ENCODE data around the gene ZMYND12.

The ZMYND12 gene

GRCh38 chr1:42420911-42421585 lies 34.8 kb downstream of the ZMYND12 start:
- no peaks in the 10 kb centered on the region for H3K27me3 ChIP-seq (ENCODE audit: control insufficient read depth, insufficient read depth, low read length)
- H3K9me3 ChIP-seq (ENCODE audit: control insufficient read depth, insufficient read depth, low read depth, low read length) = no peaks in the 10 kb centered on the region
- H3K4me1 ChIP-seq (ENCODE audit: control insufficient read depth, insufficient read depth, low read length) = peaks cover 18% of the 10 kb centered on the region
- no peak overlapping the region for H3K27ac ChIP-seq (ENCODE audit: low read depth, low read length)
- H3K9ac ChIP-seq (ENCODE audit: low read length) = no peak overlapping the region
- H3K36me3 ChIP-seq (ENCODE audit: control insufficient read depth, insufficient read depth, low read length) = no peaks in the 10 kb centered on the region
- no peak overlapping the region for H3K4me3 ChIP-seq (ENCODE audit: low read depth, low read length)

GRCh38 chr1:42420121-42420520 lies 35.7 kb downstream of the ZMYND12 start:
- no peak overlapping the region for H3K9ac ChIP-seq (ENCODE audit: low read length)
- H3K4me1 ChIP-seq (ENCODE audit: control insufficient read depth, insufficient read depth, low read length) = peaks cover 18% of the 10 kb centered on the region
- no peak overlapping the region for H3K4me3 ChIP-seq (ENCODE audit: low read depth, low read length)
- H3K36me3 ChIP-seq (ENCODE audit: control insufficient read depth, insufficient read depth, low read length) = no peaks in the 10 kb centered on the region
- no peaks in the 10 kb centered on the region for H3K27me3 ChIP-seq (ENCODE audit: control insufficient read depth, insufficient read depth, low read length)
- H3K27ac ChIP-seq (ENCODE audit: low read depth, low read length) = no peak overlapping the region
- no peaks in the 10 kb centered on the region for H3K9me3 ChIP-seq (ENCODE audit: control insufficient read depth, insufficient read depth, low read depth, low read length)

GRCh38 chr1:42419126-42419821 lies 36.5 kb downstream of the ZMYND12 start:
- Histone ChIP-seq H3K27me3 (ENCODE audit: control insufficient read depth, insufficient read depth, low read length) (no peaks in the 10 kb centered on the region), H3K27ac (ENCODE audit: low read depth, low read length) (no peak overlapping the region)

GRCh38 chr1:42418516-42418915 lies 37.3 kb downstream of the ZMYND12 start:
- Histone ChIP-seq H3K4me1 (ENCODE audit: control insufficient read depth, insufficient read depth, low read length) (peaks cover 18% of the 10 kb centered on the region), H3K27ac (ENCODE audit: low read depth, low read length) (peak overlapping the region; percentile 36; the same call in 1 of the 2 replicates), H3K9ac (ENCODE audit: low read length) (no peak overlapping the region), H3K9me3 (ENCODE audit: control insufficient read depth, insufficient read depth, low read depth, low read length) (no peaks in the 10 kb centered on the region), H3K4me3 (ENCODE audit: low read depth, low read length) (no peak overlapping the region), H3K27me3 (ENCODE audit: control insufficient read depth, insufficient read depth, low read length) (no peaks in the 10 kb centered on the region), H3K36me3 (ENCODE audit: control insufficient read depth, insufficient read depth, low read length) (no peaks in the 10 kb centered on the region)

More at GRCh38 chr1:42419126-42419821, 36.5 kb downstream of the ZMYND12 start:
- no peak overlapping the region for H3K4me3 ChIP-seq (ENCODE audit: low read depth, low read length)
- no peaks in the 10 kb centered on the region for H3K9me3 ChIP-seq (ENCODE audit: control insufficient read depth, insufficient read depth, low read depth, low read length)
- H3K36me3 ChIP-seq (ENCODE audit: control insufficient read depth, insufficient read depth, low read length) = no peaks in the 10 kb centered on the region
- peaks cover 18% of the 10 kb centered on the region for H3K4me1 ChIP-seq (ENCODE audit: control insufficient read depth, insufficient read depth, low read length)
- H3K9ac ChIP-seq (ENCODE audit: low read length) = no peak overlapping the region

GRCh38 chr1:42417166-42417565 lies 38.7 kb downstream of the ZMYND12 start:
- Histone ChIP-seq H3K9me3 (ENCODE audit: control insufficient read depth, insufficient read depth, low read depth, low read length) (no peaks in the 10 kb centered on the region), H3K36me3 (ENCODE audit: control insufficient read depth, insufficient read depth, low read length) (no peaks in the 10 kb centered on the region; the same call in 1 of the 2 replicates), H3K9ac (ENCODE audit: low read length) (no peak overlapping the region), H3K27me3 (ENCODE audit: control insufficient read depth, insufficient read depth, low read length) (no peaks in the 10 kb centered on the region), H3K4me1 (ENCODE audit: control insufficient read depth, insufficient read depth, low read length) (peaks cover 18% of the 10 kb centered on the region), H3K4me3 (ENCODE audit: low read depth, low read length) (no peak overlapping the region), H3K27ac (ENCODE audit: low read depth, low read length) (no peak overlapping the region)

DNA sequence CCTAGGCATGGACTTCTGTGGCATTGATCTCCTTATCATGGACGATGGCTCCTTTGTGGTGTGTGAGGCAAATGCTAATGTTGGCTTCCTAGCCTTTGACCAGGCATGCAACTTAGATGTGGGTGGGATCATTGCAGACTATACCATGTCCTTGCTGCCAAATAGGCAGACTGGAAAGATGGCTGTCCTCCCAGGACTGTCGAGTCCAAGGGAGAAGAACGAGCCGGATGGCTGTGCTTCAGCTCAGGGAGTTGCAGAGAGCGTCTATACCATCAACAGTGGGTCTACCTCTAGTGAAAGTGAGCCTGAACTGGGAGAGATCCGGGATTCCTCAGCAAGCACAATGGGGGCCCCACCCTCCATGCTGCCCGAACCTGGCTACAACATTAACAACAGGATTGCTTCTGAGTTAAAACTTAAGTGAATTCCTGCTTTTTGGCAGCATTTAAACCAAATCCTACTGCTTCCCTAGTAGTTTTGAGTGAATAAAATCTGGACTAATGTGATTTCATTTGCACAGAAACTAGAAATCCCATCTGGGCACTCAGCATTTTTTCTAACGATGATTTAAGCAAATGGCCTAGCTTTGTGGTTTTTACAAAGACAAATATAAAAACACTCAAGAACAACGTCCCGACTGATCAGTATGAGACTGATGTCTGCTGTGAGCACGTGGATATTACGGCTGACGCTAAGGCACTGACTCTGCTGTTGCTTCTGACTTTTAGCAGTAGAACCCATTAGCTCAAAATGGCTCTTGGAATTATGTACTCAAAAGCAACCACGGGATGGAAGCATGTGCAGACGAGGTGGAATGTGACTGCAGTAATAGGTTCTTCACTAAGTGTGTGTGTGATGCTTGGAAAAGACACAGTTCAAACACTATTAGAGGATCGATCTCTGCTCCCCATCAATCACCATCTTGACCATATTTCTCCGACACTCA lies 41.0 kb downstream of the ZMYND12 start:
- peaks cover 18% of the 10 kb centered on the region for H3K4me1 ChIP-seq (ENCODE audit: control insufficient read depth, insufficient read depth, low read length)
- peaks cover 2% of the 10 kb centered on the region; the same call in 1 of the 2 replicates for H3K36me3 ChIP-seq (ENCODE audit: control insufficient read depth, insufficient read depth, low read length)
- no peak overlapping the region for H3K4me3 ChIP-seq (ENCODE audit: low read depth, low read length)
- no peaks in the 10 kb centered on the region for H3K27me3 ChIP-seq (ENCODE audit: control insufficient read depth, insufficient read depth, low read length)
- H3K27ac ChIP-seq (ENCODE audit: low read depth, low read length) = no peak overlapping the region
- H3K9ac ChIP-seq (ENCODE audit: low read length) = no peak overlapping the region
- H3K9me3 ChIP-seq (ENCODE audit: control insufficient read depth, insufficient read depth, low read depth, low read length) = no peaks in the 10 kb centered on the region

DNA sequence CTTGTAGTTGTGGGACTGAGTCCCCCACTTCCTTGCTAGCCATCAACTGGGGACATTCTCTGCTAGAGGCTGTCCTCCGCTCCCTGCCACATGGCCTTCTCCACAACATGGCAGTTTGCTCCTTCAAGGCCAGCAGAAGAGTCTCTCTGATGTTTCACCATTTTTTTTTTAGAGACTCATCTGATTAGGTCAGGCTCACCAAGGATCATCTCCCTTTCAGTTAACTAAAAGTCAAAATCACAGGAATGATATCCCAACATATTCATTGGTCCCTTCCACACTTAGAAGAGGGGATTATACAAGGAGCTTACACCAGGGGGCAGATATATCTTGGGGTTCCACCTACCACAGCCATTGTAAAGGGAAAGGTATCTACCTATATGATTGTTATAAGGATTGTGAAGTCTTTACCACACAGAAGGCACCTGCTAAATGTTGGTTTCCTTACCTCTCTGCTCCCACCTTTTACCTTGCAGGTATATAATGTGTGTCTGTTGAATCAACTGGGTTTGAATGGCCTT lies 51.9 kb downstream of the ZMYND12 start:
- no peaks in the 10 kb centered on the region; the same call in 1 of the 2 replicates for H3K36me3 ChIP-seq (ENCODE audit: control insufficient read depth, insufficient read depth, low read length)
- H3K9me3 ChIP-seq (ENCODE audit: control insufficient read depth, insufficient read depth, low read depth, low read length) = no peaks in the 10 kb centered on the region
- H3K27ac ChIP-seq (ENCODE audit: low read depth, low read length) = no peak overlapping the region
- H3K4me3 ChIP-seq (ENCODE audit: low read depth, low read length) = no peak overlapping the region
- no peaks in the 10 kb centered on the region for H3K4me1 ChIP-seq (ENCODE audit: control insufficient read depth, insufficient read depth, low read length)
- H3K9ac ChIP-seq (ENCODE audit: low read length) = no peak overlapping the region
- no peaks in the 10 kb centered on the region for H3K27me3 ChIP-seq (ENCODE audit: control insufficient read depth, insufficient read depth, low read length)

- H3K4me1 ChIP-seq (ENCODE audit: control insufficient read depth, insufficient read depth, low read length) = no peaks in the 10 kb centered on the region
- no peaks in the 10 kb centered on the region for H3K27me3 ChIP-seq (ENCODE audit: control insufficient read depth, insufficient read depth, low read length)
- H3K9ac ChIP-seq (ENCODE audit: low read length) = no peak overlapping the region
- H3K4me3 ChIP-seq (ENCODE audit: low read depth, low read length) = no peak overlapping the region
- no peak overlapping the region for H3K27ac ChIP-seq (ENCODE audit: low read depth, low read length)
- no peaks in the 10 kb centered on the region for H3K9me3 ChIP-seq (ENCODE audit: control insufficient read depth, insufficient read depth, low read depth, low read length)
- no peaks in the 10 kb centered on the region for H3K36me3 ChIP-seq (ENCODE audit: control insufficient read depth, insufficient read depth, low read length)
Measured at GRCh38 chr1:42399315-42400100, 56.3 kb downstream of the ZMYND12 start.

- H3K36me3 ChIP-seq (ENCODE audit: control insufficient read depth, insufficient read depth, low read length) = no peaks in the 10 kb centered on the region
- H3K27ac ChIP-seq (ENCODE audit: low read depth, low read length) = no peak overlapping the region
- no peaks in the 10 kb centered on the region; the same call in 1 of the 2 replicates for H3K27me3 ChIP-seq (ENCODE audit: control insufficient read depth, insufficient read depth, low read length)
- H3K4me1 ChIP-seq (ENCODE audit: control insufficient read depth, insufficient read depth, low read length) = no peaks in the 10 kb centered on the region
- no peak overlapping the region for H3K9ac ChIP-seq (ENCODE audit: low read length)
- H3K4me3 ChIP-seq (ENCODE audit: low read depth, low read length) = no peak overlapping the region
- H3K9me3 ChIP-seq (ENCODE audit: control insufficient read depth, insufficient read depth, low read depth, low read length) = no peaks in the 10 kb centered on the region
Measured at GRCh38 chr1:42392967-42393848, 62.6 kb downstream of the ZMYND12 start.
